ENCODE measurements around the gene ABR. TPM values are rescaled to one million over a fixed set of nuclear protein-coding genes. Genes with fewer than 3 reads are reported as not detected.

Gene ABR
- total and polyA plus RNA-seq, 4 donors: 2.7 to 12.9 (median 6.8) TPM

DNA sequence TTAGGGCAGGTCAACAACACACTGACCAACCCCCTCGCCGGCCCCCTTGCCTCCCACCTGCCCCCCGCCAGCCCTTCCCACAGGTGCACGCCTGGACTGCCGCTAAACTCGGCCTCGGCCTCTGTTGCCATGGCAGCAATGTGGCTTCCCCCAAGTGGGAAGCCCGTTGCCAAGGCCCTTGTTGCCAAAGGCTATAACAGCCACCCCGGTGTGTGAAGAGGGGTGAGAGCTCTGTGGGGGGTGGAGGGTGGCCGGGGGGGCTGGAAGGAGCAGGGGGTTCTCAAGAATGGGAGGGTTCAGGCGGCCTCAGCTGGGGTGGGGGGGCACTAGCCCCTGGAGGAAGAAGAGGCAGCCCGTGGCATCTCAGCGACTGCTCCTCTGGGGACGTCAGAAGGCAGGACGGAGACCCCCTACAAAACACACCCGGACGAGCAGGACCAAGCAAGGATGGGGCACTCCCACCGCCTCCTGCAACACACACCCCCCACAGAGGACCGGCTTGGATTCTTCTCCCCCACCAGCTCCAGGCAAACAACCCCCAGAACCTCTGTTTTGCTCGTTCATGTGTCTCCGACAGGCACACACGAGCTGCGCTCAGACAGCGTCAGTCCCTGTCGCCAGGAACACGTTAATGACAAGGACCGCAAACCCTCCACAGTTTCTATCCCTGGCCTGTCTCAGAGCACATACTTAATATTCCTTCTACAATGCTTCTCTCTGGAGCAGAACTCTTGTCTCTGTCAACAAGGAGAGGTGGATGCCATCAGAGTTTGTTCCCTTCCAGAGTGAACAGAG, 55.7 kb downstream of the ABR start:
- Histone ChIP-seq H3K4me1 (ENCODE audit: control insufficient read depth in 4 of 4, insufficient read depth in 4 of 4, low read length in 3 of 4) (peaks cover 0 to 22% (median 11%) of the 10 kb centered on the region in 4 donors), H3K36me3 (ENCODE audit: control insufficient read depth in 4 of 4, insufficient read depth in 3 of 4, low read depth in 1 of 4, low read length in 3 of 4) (peaks cover 0 to 2% (median 0%) of the 10 kb centered on the region in 4 donors), H3K27ac (ENCODE audit: low read depth in 1 of 2, low read length in 2 of 2) (no peak overlapping the region), H3K4me3 (ENCODE audit: low read depth in 1 of 3, low read length in 3 of 3) (no peak overlapping the region), H3K27me3 (ENCODE audit: control insufficient read depth in 4 of 4, insufficient read depth in 4 of 4, low read length in 3 of 4) (no peaks in the 10 kb centered on the region), H3K9me3 (ENCODE audit: control insufficient read depth in 4 of 4, low read length in 3 of 4) (no peaks in the 10 kb centered on the region), H3K9ac (ENCODE audit: low read depth in 1 of 2, low read length in 2 of 2) (no peak overlapping the region)
- 62% methylated on average over 27 of the region's 27 CpGs for WGBS
- TF ChIP-seq, protein P1, sequence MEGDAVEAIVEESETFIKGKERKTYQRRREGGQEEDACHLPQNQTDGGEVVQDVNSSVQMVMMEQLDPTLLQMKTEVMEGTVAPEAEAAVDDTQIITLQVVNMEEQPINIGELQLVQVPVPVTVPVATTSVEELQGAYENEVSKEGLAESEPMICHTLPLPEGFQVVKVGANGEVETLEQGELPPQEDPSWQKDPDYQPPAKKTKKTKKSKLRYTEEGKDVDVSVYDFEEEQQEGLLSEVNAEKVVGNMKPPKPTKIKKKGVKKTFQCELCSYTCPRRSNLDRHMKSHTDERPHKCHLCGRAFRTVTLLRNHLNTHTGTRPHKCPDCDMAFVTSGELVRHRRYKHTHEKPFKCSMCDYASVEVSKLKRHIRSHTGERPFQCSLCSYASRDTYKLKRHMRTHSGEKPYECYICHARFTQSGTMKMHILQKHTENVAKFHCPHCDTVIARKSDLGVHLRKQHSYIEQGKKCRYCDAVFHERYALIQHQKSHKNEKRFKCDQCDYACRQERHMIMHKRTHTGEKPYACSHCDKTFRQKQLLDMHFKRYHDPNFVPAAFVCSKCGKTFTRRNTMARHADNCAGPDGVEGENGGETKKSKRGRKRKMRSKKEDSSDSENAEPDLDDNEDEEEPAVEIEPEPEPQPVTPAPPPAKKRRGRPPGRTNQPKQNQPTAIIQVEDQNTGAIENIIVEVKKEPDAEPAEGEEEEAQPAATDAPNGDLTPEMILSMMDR (IDR thresholded peaks at IDR 0.05; ENCODE audit: low read depth, low read length, missing input control): no peak
- no peak for TF ChIP-seq HNF4A (conservative IDR thresholded peaks at IDR 0.05)
- TF ChIP-seq, protein P2, sequence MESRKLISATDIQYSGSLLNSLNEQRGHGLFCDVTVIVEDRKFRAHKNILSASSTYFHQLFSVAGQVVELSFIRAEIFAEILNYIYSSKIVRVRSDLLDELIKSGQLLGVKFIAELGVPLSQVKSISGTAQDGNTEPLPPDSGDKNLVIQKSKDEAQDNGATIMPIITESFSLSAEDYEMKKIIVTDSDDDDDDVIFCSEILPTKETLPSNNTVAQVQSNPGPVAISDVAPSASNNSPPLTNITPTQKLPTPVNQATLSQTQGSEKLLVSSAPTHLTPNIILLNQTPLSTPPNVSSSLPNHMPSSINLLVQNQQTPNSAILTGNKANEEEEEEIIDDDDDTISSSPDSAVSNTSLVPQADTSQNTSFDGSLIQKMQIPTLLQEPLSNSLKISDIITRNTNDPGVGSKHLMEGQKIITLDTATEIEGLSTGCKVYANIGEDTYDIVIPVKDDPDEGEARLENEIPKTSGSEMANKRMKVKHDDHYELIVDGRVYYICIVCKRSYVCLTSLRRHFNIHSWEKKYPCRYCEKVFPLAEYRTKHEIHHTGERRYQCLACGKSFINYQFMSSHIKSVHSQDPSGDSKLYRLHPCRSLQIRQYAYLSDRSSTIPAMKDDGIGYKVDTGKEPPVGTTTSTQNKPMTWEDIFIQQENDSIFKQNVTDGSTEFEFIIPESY (IDR thresholded peaks at IDR 0.05): no peak
- TF ChIP-seq RAD21 (IDR thresholded peaks at IDR 0.05): no peak
- no peak for TF ChIP-seq HNF4G (IDR thresholded peaks at IDR 0.05)
- TF ChIP-seq, protein P3, sequence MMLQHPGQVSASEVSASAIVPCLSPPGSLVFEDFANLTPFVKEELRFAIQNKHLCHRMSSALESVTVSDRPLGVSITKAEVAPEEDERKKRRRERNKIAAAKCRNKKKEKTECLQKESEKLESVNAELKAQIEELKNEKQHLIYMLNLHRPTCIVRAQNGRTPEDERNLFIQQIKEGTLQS (IDR thresholded peaks at IDR 0.05): no peak
- TF ChIP-seq EGR1 (IDR thresholded peaks at IDR 0.05; ENCODE audit: low read depth in 2 of 2): no peak
- TF ChIP-seq RXRA (IDR thresholded peaks at IDR 0.05): no peak
- TF ChIP-seq, protein P4, sequence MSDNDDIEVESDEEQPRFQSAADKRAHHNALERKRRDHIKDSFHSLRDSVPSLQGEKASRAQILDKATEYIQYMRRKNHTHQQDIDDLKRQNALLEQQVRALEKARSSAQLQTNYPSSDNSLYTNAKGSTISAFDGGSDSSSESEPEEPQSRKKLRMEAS (IDR thresholded peaks at IDR 0.05): no peak
- TF ChIP-seq YY1 (IDR thresholded peaks at IDR 0.05): no peak
- TF ChIP-seq FOXA1 (IDR thresholded peaks at IDR 0.05): no peak
- no peak for TF ChIP-seq SP1 (IDR thresholded peaks at IDR 0.05)
- no peak for TF ChIP-seq NR2F2 (IDR thresholded peaks at IDR 0.05)
- no peak for TF ChIP-seq JUND (IDR thresholded peaks at IDR 0.05)
- TF ChIP-seq TAF1 (conservative IDR thresholded peaks at IDR 0.05): no peak
- TF ChIP-seq, protein P5, sequence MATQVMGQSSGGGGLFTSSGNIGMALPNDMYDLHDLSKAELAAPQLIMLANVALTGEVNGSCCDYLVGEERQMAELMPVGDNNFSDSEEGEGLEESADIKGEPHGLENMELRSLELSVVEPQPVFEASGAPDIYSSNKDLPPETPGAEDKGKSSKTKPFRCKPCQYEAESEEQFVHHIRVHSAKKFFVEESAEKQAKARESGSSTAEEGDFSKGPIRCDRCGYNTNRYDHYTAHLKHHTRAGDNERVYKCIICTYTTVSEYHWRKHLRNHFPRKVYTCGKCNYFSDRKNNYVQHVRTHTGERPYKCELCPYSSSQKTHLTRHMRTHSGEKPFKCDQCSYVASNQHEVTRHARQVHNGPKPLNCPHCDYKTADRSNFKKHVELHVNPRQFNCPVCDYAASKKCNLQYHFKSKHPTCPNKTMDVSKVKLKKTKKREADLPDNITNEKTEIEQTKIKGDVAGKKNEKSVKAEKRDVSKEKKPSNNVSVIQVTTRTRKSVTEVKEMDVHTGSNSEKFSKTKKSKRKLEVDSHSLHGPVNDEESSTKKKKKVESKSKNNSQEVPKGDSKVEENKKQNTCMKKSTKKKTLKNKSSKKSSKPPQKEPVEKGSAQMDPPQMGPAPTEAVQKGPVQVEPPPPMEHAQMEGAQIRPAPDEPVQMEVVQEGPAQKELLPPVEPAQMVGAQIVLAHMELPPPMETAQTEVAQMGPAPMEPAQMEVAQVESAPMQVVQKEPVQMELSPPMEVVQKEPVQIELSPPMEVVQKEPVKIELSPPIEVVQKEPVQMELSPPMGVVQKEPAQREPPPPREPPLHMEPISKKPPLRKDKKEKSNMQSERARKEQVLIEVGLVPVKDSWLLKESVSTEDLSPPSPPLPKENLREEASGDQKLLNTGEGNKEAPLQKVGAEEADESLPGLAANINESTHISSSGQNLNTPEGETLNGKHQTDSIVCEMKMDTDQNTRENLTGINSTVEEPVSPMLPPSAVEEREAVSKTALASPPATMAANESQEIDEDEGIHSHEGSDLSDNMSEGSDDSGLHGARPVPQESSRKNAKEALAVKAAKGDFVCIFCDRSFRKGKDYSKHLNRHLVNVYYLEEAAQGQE (IDR thresholded peaks at IDR 0.05): no peak
- DNase-seq (ENCODE audit: low spot score): no peak

All from liver (tissue), 9 donors.